HFFc6 (cell line): Measurements from ENCODE around the gene MYOM1. TPM values are rescaled to one million over a fixed set of nuclear protein-coding genes. Genes with fewer than 3 reads are reported as not detected.
A peak's percentile ranks its signal among the peaks of the same experiment; 100 is the strongest.

Source experiments
- DNase-seq: peaks from one replicate; pipeline ENCODE4 v3.0.0-alpha.2; 2018
- H3K27ac Mint-ChIP-seq: 2 replicates; pipeline ENCODE4 v1.8.0; 2020; ENCODE audit warnings: mild to moderate bottlenecking, mixed read lengths
- H3K27me3 Mint-ChIP-seq: 2 replicates; pipeline ENCODE4 v1.8.0; 2021; ENCODE audit warnings: mild to moderate bottlenecking, moderate library complexity, mixed read lengths; ENCODE audit not compliant: insufficient read depth
- H3K36me3 Mint-ChIP-seq: 2 replicates; pipeline ENCODE4 v1.8.0; 2021; ENCODE audit warnings: low read depth, mixed read lengths
- H3K4me1 Mint-ChIP-seq: 2 replicates; pipeline ENCODE4 v1.8.0; 2020; ENCODE audit warnings: low read depth, mixed read lengths
- H3K4me3 Mint-ChIP-seq: 2 replicates; pipeline ENCODE4 v1.8.0; 2020; ENCODE audit warnings: mild to moderate bottlenecking, moderate library complexity, mixed read lengths
- H3K9me3 Mint-ChIP-seq: 2 replicates; pipeline ENCODE4 v1.8.0; 2020; ENCODE audit warnings: mild to moderate bottlenecking, mixed read lengths
- long read RNA-seq: library from polyadenylated mRNA; unstranded; transcript quantifications from one replicate; pipeline ENCODE4 v2.0.0, GENCODE V29; 2019
- total RNA-seq, 6 experiments: library from RNA; stranded (reverse); fragmentation: NEBNext Ultra II Directional; extraction: Animal tissue kit (Norgen Biotek cat#: 25700); gene quantifications; 2 replicates in 1 of 6; 3 replicates in 5 of 6; pipeline ENCODE4 v1.2.3, GENCODE V29; 2021
- TF ChIP-seq, protein P1 (sequence below): fragments of 200-600 bp; sonication (generic); IDR thresholded peaks from 2 replicates; pipeline ENCODE4 v1.5.0; 2021; ENCODE audit warnings: antibody characterized with exemption, mild to moderate bottlenecking

Gene MYOM1
- under 1 TPM in 4 of 6 experiments, not detected in 2; 0.03 to 0.14 (median 0.06) TPM for total RNA-seq
- long read RNA-seq: 0 reads

GRCh38 chr18:3219631-3220335, at the start of gene MYOM1:
MYOM1 (minus strand) TSS chr18:3219968; CDS start chr18:3215223, 4,745 bp downstream.
- no peak within 1 kb of the TSS for H3K4me3 Mint-ChIP-seq
- no peak within 1 kb of the TSS for H3K27ac Mint-ChIP-seq
- H3K9me3 Mint-ChIP-seq: no peaks in the 10 kb centered on the region
- peaks cover 12% of the 10 kb centered on the region for H3K27me3 Mint-ChIP-seq
- no peak for DNase-seq
- H3K36me3 Mint-ChIP-seq: no peaks in the 10 kb centered on the region
- no peaks in the 10 kb centered on the region; the same call in 1 of the 2 replicates for H3K4me1 Mint-ChIP-seq
- TF ChIP-seq, protein P1, sequence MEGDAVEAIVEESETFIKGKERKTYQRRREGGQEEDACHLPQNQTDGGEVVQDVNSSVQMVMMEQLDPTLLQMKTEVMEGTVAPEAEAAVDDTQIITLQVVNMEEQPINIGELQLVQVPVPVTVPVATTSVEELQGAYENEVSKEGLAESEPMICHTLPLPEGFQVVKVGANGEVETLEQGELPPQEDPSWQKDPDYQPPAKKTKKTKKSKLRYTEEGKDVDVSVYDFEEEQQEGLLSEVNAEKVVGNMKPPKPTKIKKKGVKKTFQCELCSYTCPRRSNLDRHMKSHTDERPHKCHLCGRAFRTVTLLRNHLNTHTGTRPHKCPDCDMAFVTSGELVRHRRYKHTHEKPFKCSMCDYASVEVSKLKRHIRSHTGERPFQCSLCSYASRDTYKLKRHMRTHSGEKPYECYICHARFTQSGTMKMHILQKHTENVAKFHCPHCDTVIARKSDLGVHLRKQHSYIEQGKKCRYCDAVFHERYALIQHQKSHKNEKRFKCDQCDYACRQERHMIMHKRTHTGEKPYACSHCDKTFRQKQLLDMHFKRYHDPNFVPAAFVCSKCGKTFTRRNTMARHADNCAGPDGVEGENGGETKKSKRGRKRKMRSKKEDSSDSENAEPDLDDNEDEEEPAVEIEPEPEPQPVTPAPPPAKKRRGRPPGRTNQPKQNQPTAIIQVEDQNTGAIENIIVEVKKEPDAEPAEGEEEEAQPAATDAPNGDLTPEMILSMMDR: no peak

- TF ChIP-seq, protein P1: no peak
- peak overlapping the region; percentile 67 for H3K4me3 Mint-ChIP-seq
- H3K4me1 Mint-ChIP-seq: peaks cover 86% of the 10 kb centered on the region
- H3K27me3 Mint-ChIP-seq: no peaks in the 10 kb centered on the region
- no peaks in the 10 kb centered on the region for H3K9me3 Mint-ChIP-seq
- H3K36me3 Mint-ChIP-seq: peaks cover 19% of the 10 kb centered on the region
- DNase-seq: peak; percentile 66
- peak overlapping the region; percentile 85 for H3K27ac Mint-ChIP-seq
These were observed 49.6 kb upstream of the MYOM1 start for GRCh38 chr18:3269241-3269913.

DNA sequence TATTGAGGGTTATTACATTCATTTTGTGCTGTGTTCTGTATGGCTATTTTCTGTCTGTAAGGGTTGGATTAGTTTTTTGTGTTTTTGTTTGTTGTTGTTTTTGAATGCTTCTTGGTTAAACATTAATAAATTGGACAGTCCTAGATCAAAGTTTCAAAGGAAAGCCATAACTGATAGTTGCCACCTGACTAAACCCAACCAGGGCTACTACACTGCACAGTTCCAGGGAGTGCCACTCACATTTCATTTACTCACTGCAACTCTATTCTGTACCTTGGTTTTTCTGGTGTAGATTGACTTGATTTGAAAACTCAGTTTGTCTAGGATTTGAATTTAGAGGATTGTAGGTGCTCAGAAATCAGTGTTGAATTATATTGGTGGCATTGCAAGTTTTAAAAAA, 48.5 kb upstream of the MYOM1 start:
- Mint-ChIP-seq H3K4me3 (peak overlapping the region; percentile 63), H3K27me3 (no peaks in the 10 kb centered on the region), H3K9me3 (no peaks in the 10 kb centered on the region), H3K27ac (peak overlapping the region; percentile 85), H3K36me3 (peaks cover 17% of the 10 kb centered on the region), H3K4me1 (peaks cover 91% of the 10 kb centered on the region)
- DNase-seq: no peak
- TF ChIP-seq, protein P1: no peak

DNA sequence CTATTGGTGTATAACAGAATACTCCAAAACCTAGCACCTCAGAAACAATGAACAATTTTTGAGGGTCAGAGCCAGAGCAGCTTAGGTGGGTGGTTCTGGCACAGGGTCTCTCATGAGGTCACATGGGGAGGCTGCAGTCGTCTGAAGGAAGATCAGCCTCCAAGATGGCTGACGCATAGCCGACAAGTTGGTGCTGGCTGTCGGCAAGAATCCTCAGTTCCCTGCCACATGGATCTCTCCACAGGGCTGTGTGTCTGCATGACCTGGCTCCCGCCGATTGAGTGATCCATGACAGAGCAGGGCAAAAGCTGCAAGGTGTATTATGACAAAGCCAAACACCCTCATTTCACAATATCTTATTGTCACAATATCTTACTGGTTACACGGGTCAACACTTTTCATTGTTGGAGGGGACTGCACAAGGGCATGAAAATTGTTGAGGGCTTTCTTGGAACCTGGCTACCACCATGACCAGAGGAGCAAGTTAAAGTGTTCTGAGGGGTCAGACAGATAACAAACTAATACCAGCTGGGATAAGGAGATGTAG, 46.4 kb upstream of the MYOM1 start:
- Mint-ChIP-seq H3K36me3 (peaks cover 20% of the 10 kb centered on the region), H3K27ac (no peak overlapping the region), H3K9me3 (no peaks in the 10 kb centered on the region), H3K4me1 (peaks cover 77% of the 10 kb centered on the region), H3K27me3 (no peaks in the 10 kb centered on the region), H3K4me3 (peak overlapping the region; percentile 31; the same call in 1 of the 2 replicates)
- TF ChIP-seq, protein P1: no peak
- DNase-seq: no peak

DNA sequence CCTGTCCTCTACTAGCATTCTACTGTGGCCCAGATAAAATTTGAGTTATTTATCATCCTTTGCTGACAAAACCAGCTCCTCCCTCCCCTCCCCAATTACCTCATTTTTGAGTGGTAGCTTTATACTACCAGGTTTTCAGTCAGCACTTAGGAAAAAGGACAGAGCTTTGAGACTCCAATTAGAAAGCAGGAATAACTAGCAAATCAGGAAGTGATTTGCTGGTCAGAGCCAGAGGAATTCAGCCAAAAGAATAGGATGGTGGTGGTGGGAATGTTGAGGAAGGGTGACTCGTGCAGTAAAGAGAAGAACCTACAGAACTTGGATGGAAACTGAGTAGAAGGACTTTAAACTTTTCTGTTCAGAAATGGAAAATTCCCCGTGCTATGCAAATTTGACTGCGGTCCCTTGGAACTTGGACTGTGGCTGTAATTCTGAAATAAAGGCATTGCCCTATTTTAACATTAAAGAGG, 45.8 kb upstream of the MYOM1 start:
- Mint-ChIP-seq H3K27me3 (no peaks in the 10 kb centered on the region), H3K36me3 (peaks cover 24% of the 10 kb centered on the region), H3K27ac (peak overlapping the region; percentile 20), H3K4me3 (peak overlapping the region; percentile 27), H3K9me3 (no peaks in the 10 kb centered on the region), H3K4me1 (peaks cover 77% of the 10 kb centered on the region)
- DNase-seq: peak; percentile 46
- TF ChIP-seq, protein P1: no peak
